HepG2 (cell line): ENCODE data around the gene DNMT1. TPM values are rescaled to one million over a fixed set of nuclear protein-coding genes. Genes with fewer than 3 reads are reported as not detected.

Experiments
- ARNTL ChIP-seq: sonication (generic); formaldehyde crosslinking; IDR thresholded peaks from 2 replicates; pipeline ENCODE4 v1.4.0; 2020; ENCODE audit warnings: mild to moderate bottlenecking, missing genetic modification reagents
- KDM3A ChIP-seq: IDR thresholded peaks from 2 replicates; pipeline ENCODE4 v1.6.1; 2018; ENCODE audit warnings: low read depth, missing compliant biosample characterization
- NR0B2 ChIP-seq: sonication (generic); formaldehyde crosslinking; IDR thresholded peaks from 2 replicates; pipeline ENCODE4 v1.4.0; 2020; ENCODE audit warnings: mild to moderate bottlenecking, missing genetic modification reagents
- PAX8 ChIP-seq: sonication (generic); formaldehyde crosslinking; IDR thresholded peaks from 2 replicates; pipeline ENCODE4 v1.8.0; 2022; ENCODE audit warnings: mild to moderate bottlenecking, missing genetic modification reagents, borderline replicate concordance
- PHF21A ChIP-seq: sonication (generic); formaldehyde crosslinking; IDR thresholded peaks from 2 replicates; pipeline ENCODE4 v1.5.0; 2020; ENCODE audit warnings: mild to moderate bottlenecking, missing genetic modification reagents
- ZBTB37 ChIP-seq: sonication (generic); formaldehyde crosslinking; IDR thresholded peaks from 2 replicates; pipeline ENCODE4 v1.4.0; 2020; ENCODE audit warnings: mild to moderate bottlenecking, missing genetic modification reagents
- ZBTB40 ChIP-seq, 2 experiments: fragments of 450-650 bp in 1 of 2; sonication (generic) in 1 of 2; formaldehyde crosslinking in 1 of 2; IDR thresholded peaks; 2 replicates each; pipeline versions ENCODE4 v1.6.1 to v1.8.0; 2016 to 2022; ENCODE audit warnings: antibody characterized with exemption in 1 of 2, mild to moderate bottlenecking in 1 of 2, missing genetic modification reagents in 1 of 2
- ZFP41 ChIP-seq: sonication (generic); formaldehyde crosslinking; IDR thresholded peaks from 2 replicates; pipeline ENCODE4 v1.4.0; 2020; ENCODE audit warnings: mild to moderate bottlenecking, missing genetic modification reagents, borderline replicate concordance
- ZFP90 ChIP-seq: sonication (generic); formaldehyde crosslinking; IDR thresholded peaks from 2 replicates; pipeline ENCODE4 v1.8.0; 2022; ENCODE audit warnings: missing genetic modification reagents, mild to moderate bottlenecking, inconsistent platforms, borderline replicate concordance
- ZFYVE20 ChIP-seq: sonication (generic); formaldehyde crosslinking; IDR thresholded peaks from 2 replicates; pipeline ENCODE4 v1.8.0; 2023; ENCODE audit warnings: low read depth, mild to moderate bottlenecking, moderate library complexity, missing genetic modification reagents, borderline replicate concordance
- ZNF720 ChIP-seq: sonication (generic); formaldehyde crosslinking; IDR thresholded peaks from 2 replicates; pipeline ENCODE4 v1.4.0; 2020; ENCODE audit warnings: missing genetic modification reagents
- ZNF746 ChIP-seq: sonication (generic); formaldehyde crosslinking; IDR thresholded peaks from 2 replicates; pipeline ENCODE4 v1.8.0; 2022; ENCODE audit warnings: mild to moderate bottlenecking, missing genetic modification reagents
- ZNF768 ChIP-seq: sonication (generic); formaldehyde crosslinking; IDR thresholded peaks from 2 replicates; pipeline ENCODE4 v1.4.0; 2020; ENCODE audit warnings: missing genetic modification reagents
- ZNF816 ChIP-seq: sonication (generic); formaldehyde crosslinking; IDR thresholded peaks from 2 replicates; pipeline ENCODE4 v1.8.0; 2022; ENCODE audit warnings: missing genetic modification reagents, mild to moderate bottlenecking, borderline replicate concordance
- polyA plus RNA-seq, 8 experiments: library from polyadenylated mRNA; depleted of rRNA in 3 of 8; stranded (reverse) in 7 of 8; unstranded in 1 of 8; fragments of >200 nt; fragmentation: Illumina TruSeq in 4 of 8; extraction: Trizol in 4 of 8; gene quantifications; 2 replicates each; pipeline versions ENCODE4 v1.2.1 to v1.2.3, GENCODE V29; 2011 to 2016; ENCODE audit warnings: low read depth in 4 of 8, missing spikeins in 1 of 8, mixed read lengths in 1 of 8; ENCODE audit not compliant: insufficient read depth in 1 of 8
- total RNA-seq, 5 experiments: library from RNA; depleted of rRNA; stranded (reverse); fragments of >200 nt; fragmentation: Illumina TruSeq; extraction: Trizol; gene quantifications; 2 replicates each; pipeline ENCODE4 v1.2.3, GENCODE V29; 2016; ENCODE audit warnings: low read depth in 1 of 5

Gene DNMT1
- total and polyA plus RNA-seq, 2 of the 13 experiments (the other 11 are each of a cell fraction or from before 2014, with no cell fraction given) = 31.2 to 91.1 TPM

- TF ChIP-seq ZBTB40 (IDR thresholded peaks at IDR 0.05) (no peak), ZBTB40 (CRISPR knock-in tag; IDR thresholded peaks at IDR 0.05) (no peak), NR0B2 (CRISPR knock-in tag) (no peak), ZFYVE20 (CRISPR knock-in tag) (no peak), ARNTL (CRISPR knock-in tag) (peak; percentile 8; the same call in 1 of the 2 replicates), ZFP90 (no peak; the same call in 1 of the 2 replicates), ZBTB37 (no peak), ZNF720 (no peak), ZNF746 (CRISPR knock-in tag) (no peak), PHF21A (CRISPR knock-in tag) (no peak), KDM3A (CRISPR knock-in tag) (no peak), ZNF816 (CRISPR knock-in tag) (no peak), ZFP41 (CRISPR knock-in tag) (no peak), ZNF768 (no peak), PAX8 (CRISPR knock-in tag) (no peak)
Observed at GRCh38 chr19:10230173-10230860, 35.6 kb upstream of the DNMT1 start (continued).
